Mesenchymal stem cell (in vitro differentiated cells and primary cell): ENCODE data around the gene CPNE5.

Experiments
- DNase-seq: peaks from one replicate; pipeline ENCODE4 v3.0.0-alpha.2; 2013
- H2AFZ ChIP-seq: one replicate; pipeline ENCODE4 v1.6.1; 2013; ENCODE audit warnings: low read depth, mild to moderate bottlenecking, control low read depth, inconsistent platforms, low read length, moderate library complexity
- H2AK5ac ChIP-seq: 2 replicates; pipeline ENCODE4 v1.6.1; 2013; ENCODE audit warnings: low read length, moderate library complexity, mild to moderate bottlenecking, inconsistent platforms; ENCODE audit not compliant: severe bottlenecking
- H2BK120ac ChIP-seq: one replicate; pipeline ENCODE4 v1.6.1; 2013; ENCODE audit warnings: low read depth, mild to moderate bottlenecking, inconsistent platforms, low read length, moderate library complexity
- H2BK12ac ChIP-seq, 2 experiments: one replicate each; pipeline ENCODE4 v1.6.1; 2013; ENCODE audit warnings: inconsistent platforms in 2 of 2, low read length in 2 of 2, mild to moderate bottlenecking in 2 of 2, moderate library complexity in 2 of 2, control low read depth in 1 of 2
- H2BK15ac ChIP-seq: one replicate; pipeline ENCODE4 v1.6.1; 2013; ENCODE audit warnings: mild to moderate bottlenecking, low read depth, inconsistent platforms; ENCODE audit not compliant: poor library complexity, severe bottlenecking
- H2BK5ac ChIP-seq: 2 replicates; pipeline ENCODE4 v1.6.1; 2013; ENCODE audit warnings: low read depth, mild to moderate bottlenecking, low read length, control low read depth, inconsistent platforms; ENCODE audit not compliant: poor library complexity, severe bottlenecking
- H3K14ac ChIP-seq, 2 experiments: one replicate each; pipeline ENCODE4 v1.6.1; 2013; ENCODE audit warnings: inconsistent platforms in 2 of 2, low read length in 2 of 2, control low read depth in 1 of 2, mild to moderate bottlenecking in 1 of 2, moderate library complexity in 1 of 2
- H3K18ac ChIP-seq, 2 experiments: one replicate each; pipeline ENCODE4 v1.6.1; 2013; ENCODE audit warnings: inconsistent platforms in 2 of 2, low read length in 2 of 2, control low read depth in 1 of 2, low read depth in 1 of 2, mild to moderate bottlenecking in 1 of 2
- H3K23ac ChIP-seq, 2 experiments: one replicate each; pipeline ENCODE4 v1.6.1; 2013; ENCODE audit warnings: inconsistent platforms in 2 of 2, low read length in 2 of 2, mild to moderate bottlenecking in 2 of 2, moderate library complexity in 2 of 2, control low read depth in 1 of 2
- H3K27ac ChIP-seq: 2 replicates; pipeline ENCODE4 v1.5.1; 2013; ENCODE audit warnings: mild to moderate bottlenecking, moderate library complexity, low read length, control low read depth, inconsistent platforms; ENCODE audit not compliant: poor library complexity, severe bottlenecking
- H3K27me3 ChIP-seq, 2 experiments: 2 replicates each; pipeline versions ENCODE4 v1.6.1 to v1.7.0; 2013; ENCODE audit warnings: low read length in 2 of 2, mild to moderate bottlenecking in 2 of 2, moderate library complexity in 2 of 2, control low read depth in 1 of 2, inconsistent platforms in 1 of 2; ENCODE audit not compliant: control insufficient read depth in 1 of 2, insufficient read depth in 1 of 2
- H3K36me3 ChIP-seq, 2 experiments: 2 replicates each; pipeline versions ENCODE4 v1.6.1 to v1.7.0; 2013; ENCODE audit warnings: low read length in 2 of 2, control low read depth in 1 of 2, inconsistent platforms in 1 of 2, low read depth in 1 of 2, mild to moderate bottlenecking in 1 of 2; ENCODE audit not compliant: insufficient read depth in 2 of 2, control insufficient read depth in 1 of 2
- H3K4ac ChIP-seq, 2 experiments: one replicate each; pipeline ENCODE4 v1.6.1; 2013; ENCODE audit warnings: inconsistent platforms in 2 of 2, low read length in 2 of 2, mild to moderate bottlenecking in 2 of 2, moderate library complexity in 2 of 2, control low read depth in 1 of 2, low read depth in 1 of 2
- H3K4me1 ChIP-seq: 2 replicates; pipeline ENCODE4 v1.6.1; 2013; ENCODE audit warnings: low read depth, low read length, control low read depth; ENCODE audit not compliant: control insufficient read depth, insufficient read depth
- H3K4me2 ChIP-seq: 2 replicates; pipeline ENCODE4 v1.6.1; 2013; ENCODE audit warnings: low read length, mild to moderate bottlenecking, inconsistent platforms; ENCODE audit not compliant: poor library complexity, severe bottlenecking
- H3K4me3 ChIP-seq, 2 experiments: 2 replicates each; pipeline versions ENCODE4 v1.5.1 to v1.7.0; 2013; ENCODE audit warnings: low read length in 2 of 2, mild to moderate bottlenecking in 2 of 2, control low read depth in 1 of 2, low read depth in 1 of 2; ENCODE audit not compliant: insufficient read depth in 1 of 2
- H3K79me1 ChIP-seq: replicated peaks from 2 replicates; pipeline ENCODE4 v1.6.1; 2013; ENCODE audit warnings: mild to moderate bottlenecking, control low read depth, low read length, inconsistent platforms; ENCODE audit not compliant: poor library complexity, severe bottlenecking
- H3K9ac ChIP-seq: 2 replicates; pipeline ENCODE4 v1.7.0; 2013; ENCODE audit warnings: mild to moderate bottlenecking, low read length, moderate library complexity
- H3K9me3 ChIP-seq: 2 replicates; pipeline ENCODE4 v1.7.0; 2013; ENCODE audit warnings: mild to moderate bottlenecking, low read length; ENCODE audit not compliant: control insufficient read depth
- H4K8ac ChIP-seq: one replicate; pipeline ENCODE4 v1.6.1; 2013; ENCODE audit warnings: inconsistent platforms, mild to moderate bottlenecking, low read length, moderate library complexity
- H4K91ac ChIP-seq: one replicate; pipeline ENCODE4 v1.6.1; 2013; ENCODE audit warnings: mild to moderate bottlenecking, low read length, inconsistent platforms
- WGBS: methylation state at CpG from one replicate; pipeline ENCODE4 v1.1.7; 2013; ENCODE audit warnings: mixed read lengths; 5-methylcytosine and 5-hydroxymethylcytosine counted together

CPNE5 gene

DNA sequence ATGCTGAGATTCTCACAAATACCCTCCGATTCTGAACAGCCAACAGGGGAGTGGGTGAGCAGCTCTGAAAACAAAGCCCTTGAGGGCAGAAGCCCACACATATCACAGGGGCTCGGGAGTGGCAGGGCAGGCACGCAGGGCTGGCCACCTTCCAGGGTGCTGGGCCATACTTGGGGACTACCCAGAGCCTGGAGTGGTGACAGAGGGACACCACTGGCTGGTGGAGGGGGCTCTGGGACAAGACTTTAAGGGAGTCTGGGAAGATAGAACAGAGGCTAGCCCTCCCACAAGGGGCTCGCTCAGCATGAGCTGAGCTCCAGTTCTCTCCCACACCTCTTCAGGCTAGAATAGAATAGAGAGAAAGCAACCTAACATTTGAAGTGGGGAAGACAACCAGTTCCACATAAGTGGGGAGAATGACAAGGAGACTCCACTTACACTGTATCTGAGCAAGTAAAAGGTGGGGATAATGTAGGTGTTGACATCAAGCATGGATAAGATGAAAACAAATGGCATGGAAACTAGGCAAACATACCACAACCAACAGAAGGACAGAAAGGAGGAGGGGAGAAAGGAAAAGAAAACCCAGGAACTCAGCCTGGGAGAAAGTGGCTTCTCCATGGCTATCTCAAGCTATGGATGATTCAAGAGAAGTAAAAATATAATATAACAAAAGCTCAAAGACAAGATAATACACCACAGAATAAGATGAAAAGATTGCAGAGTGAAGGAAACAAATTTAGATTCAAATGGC is 28.4 kb upstream of the CPNE5 start:
- Histone ChIP-seq H4K91ac (no peak overlapping the region), H3K4me2 (no peak overlapping the region), H3K27ac (no peak overlapping the region), H3K9ac (no peak overlapping the region), H3K36me3 (peaks cover 12 to 21% of the 10 kb centered on the region in 2 experiments), H3K14ac (no peak overlapping the region), H2BK15ac (no peak overlapping the region), H2BK5ac (no peak overlapping the region), H3K4me1 (peaks cover 1% of the 10 kb centered on the region), H3K18ac (no peak overlapping the region), H3K79me1 (peaks cover 47% of the 10 kb centered on the region), H2AFZ (no peak overlapping the region), H3K23ac (no peak overlapping the region), H2BK12ac (no peak overlapping the region), H4K8ac (no peak overlapping the region), H2BK120ac (no peak overlapping the region), H3K27me3 (no peaks in the 10 kb centered on the region), H3K4ac (no peak overlapping the region), H3K4me3 (no peak overlapping the region), H2AK5ac (no peak overlapping the region), H3K9me3 (no peaks in the 10 kb centered on the region)
- WGBS = 85% methylated on average over 3 of the region's 4 CpGs
- DNase-seq = no peak

DNA sequence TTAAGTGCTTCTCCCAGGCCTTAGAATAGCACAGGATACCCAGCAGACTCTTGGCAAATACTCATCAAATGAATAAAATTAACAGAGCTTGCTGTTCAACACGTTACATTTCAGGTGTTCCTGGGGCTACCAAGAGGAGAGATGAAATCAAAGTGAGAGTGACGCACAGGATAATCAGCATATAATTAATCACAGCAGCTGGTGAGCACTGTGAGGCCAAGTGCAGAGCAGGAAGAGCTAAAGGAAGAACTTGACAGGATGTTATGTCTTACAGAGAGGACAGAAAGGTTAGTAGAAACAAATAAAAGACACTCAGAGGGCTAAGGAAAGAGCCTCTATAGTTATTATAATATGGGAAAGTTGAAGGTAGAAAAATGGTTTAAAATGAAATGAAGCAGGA is 26.6 kb upstream of the CPNE5 start:
- H3K4me2 ChIP-seq = no peak overlapping the region
- no peaks in the 10 kb centered on the region for H3K9me3 ChIP-seq
- H3K27me3 ChIP-seq = no peaks in the 10 kb centered on the region
- no peak overlapping the region for H2BK12ac ChIP-seq
- no peak overlapping the region for H3K4ac ChIP-seq
- no peak overlapping the region for H4K8ac ChIP-seq
- H3K4me1 ChIP-seq = peaks cover 1% of the 10 kb centered on the region
- no peak overlapping the region for H3K27ac ChIP-seq
- no peak overlapping the region for H3K18ac ChIP-seq
- H3K23ac ChIP-seq = no peak overlapping the region
- H2AK5ac ChIP-seq = no peak overlapping the region
- no peak overlapping the region for H3K14ac ChIP-seq
- peaks cover 54% of the 10 kb centered on the region for H3K79me1 ChIP-seq
- H2BK15ac ChIP-seq = no peak overlapping the region
- no peak overlapping the region for H2AFZ ChIP-seq
- 78% methylated on average over 2 of the region's 2 CpGs for WGBS
- H3K36me3 ChIP-seq = peaks cover 17 to 26% of the 10 kb centered on the region in 2 experiments
- H3K9ac ChIP-seq = no peak overlapping the region
- DNase-seq = no peak
- H4K91ac ChIP-seq = no peak overlapping the region
- no peak overlapping the region for H2BK5ac ChIP-seq
- no peak overlapping the region for H3K4me3 ChIP-seq
- no peak overlapping the region for H2BK120ac ChIP-seq

DNA sequence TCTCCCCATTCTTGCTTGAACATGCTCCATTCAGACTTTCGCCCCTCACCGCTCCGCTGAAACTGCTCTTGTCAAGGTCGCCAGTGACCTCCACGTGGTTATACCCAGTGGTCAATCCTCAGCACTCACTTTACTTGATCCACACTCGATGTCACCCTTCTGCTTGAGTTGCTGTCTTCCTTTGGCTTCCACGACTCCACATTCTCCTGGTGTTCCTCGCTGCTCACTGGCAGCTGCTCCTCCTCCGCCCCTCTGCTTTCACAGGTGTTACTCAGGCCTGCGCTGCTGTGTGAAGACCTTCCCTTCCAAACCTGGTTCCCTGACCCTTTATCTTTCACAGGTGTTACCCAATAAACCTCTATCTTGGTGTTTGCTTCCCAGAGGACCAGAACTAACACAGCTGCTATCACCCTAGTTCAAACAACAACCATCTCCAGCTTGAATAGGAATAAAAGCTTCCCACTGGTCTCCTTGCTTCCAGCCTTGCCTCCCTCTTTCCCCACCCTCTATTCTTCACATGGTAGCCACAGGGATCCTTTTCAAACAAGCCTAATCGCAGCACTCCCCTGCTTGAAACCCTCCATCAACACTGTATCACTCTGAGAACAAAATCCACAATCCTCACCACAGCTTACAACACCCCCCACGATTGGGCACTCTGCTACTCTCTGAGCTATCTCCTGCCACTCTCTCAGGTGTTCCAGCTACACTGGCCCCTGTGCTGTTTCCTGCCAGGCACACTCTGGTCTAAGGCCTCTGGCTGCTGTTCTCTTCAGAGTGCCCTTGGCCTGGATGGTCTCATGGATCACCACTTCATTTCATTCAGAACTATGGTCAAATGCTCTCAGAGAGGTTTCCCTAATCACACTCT is 24.7 kb upstream of the CPNE5 start:
- Histone ChIP-seq H3K23ac (no peak overlapping the region), H3K18ac (no peak overlapping the region), H3K36me3 (peaks cover 14 to 19% of the 10 kb centered on the region in 2 experiments), H2BK15ac (no peak overlapping the region), H2AK5ac (no peak overlapping the region), H3K9ac (no peak overlapping the region), H3K79me1 (peaks cover 53% of the 10 kb centered on the region), H3K14ac (no peak overlapping the region), H2AFZ (no peak overlapping the region), H3K27ac (no peak overlapping the region), H3K4me3 (no peak overlapping the region), H2BK5ac (no peak overlapping the region), H4K8ac (no peak overlapping the region), H3K4ac (no peak overlapping the region), H2BK120ac (no peak overlapping the region), H3K9me3 (no peaks in the 10 kb centered on the region), H3K4me1 (peaks cover 2% of the 10 kb centered on the region), H2BK12ac (peak overlapping the region in 1 of 2 experiments; percentile 25), H3K4me2 (no peak overlapping the region), H3K27me3 (no peaks in the 10 kb centered on the region), H4K91ac (no peak overlapping the region)
- no peak for DNase-seq
- 94% methylated on average over 12 of the region's 12 CpGs for WGBS

DNA sequence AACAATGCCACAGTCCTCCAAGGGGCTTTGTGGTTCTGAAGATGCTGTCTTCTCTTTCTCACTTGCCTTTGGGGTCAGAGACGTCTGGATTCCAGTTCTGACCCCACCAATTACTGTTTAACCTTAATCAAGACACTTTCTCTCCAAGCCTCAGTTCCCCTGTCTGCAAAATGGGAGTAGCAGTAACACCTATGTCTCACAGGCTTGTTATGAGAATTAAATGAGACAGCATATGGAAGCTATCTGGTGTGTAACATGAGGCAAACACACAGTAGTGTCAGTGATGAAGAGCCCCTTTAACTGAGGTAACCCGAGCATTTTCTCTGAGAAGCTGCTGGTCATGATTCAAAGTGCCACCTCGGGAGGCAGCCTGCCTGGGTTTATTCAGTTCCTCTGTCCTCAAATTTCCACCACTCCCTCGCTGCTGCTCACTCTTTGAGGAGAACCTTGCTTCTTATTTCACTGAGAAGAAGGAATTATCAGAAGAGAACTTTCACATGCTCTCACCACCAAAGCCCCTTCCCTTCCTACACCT is 23.7 kb upstream of the CPNE5 start:
- 94% methylated on average over 4 of the region's 4 CpGs for WGBS
- peaks cover 14 to 17% of the 10 kb centered on the region in 2 experiments for H3K36me3 ChIP-seq
- no peak for DNase-seq
- H3K9me3 ChIP-seq = no peaks in the 10 kb centered on the region
- no peak overlapping the region for H2BK12ac ChIP-seq
- no peak overlapping the region for H2BK15ac ChIP-seq
- no peak overlapping the region for H2BK5ac ChIP-seq
- no peak overlapping the region for H2AK5ac ChIP-seq
- peaks cover 50% of the 10 kb centered on the region for H3K79me1 ChIP-seq
- H2AFZ ChIP-seq = no peak overlapping the region
- H3K23ac ChIP-seq = no peak overlapping the region
- H3K4me2 ChIP-seq = no peak overlapping the region
- no peak overlapping the region for H3K27ac ChIP-seq
- H3K4me1 ChIP-seq = peaks cover 5% of the 10 kb centered on the region
- H3K9ac ChIP-seq = no peak overlapping the region
- H3K14ac ChIP-seq = no peak overlapping the region
- H3K4me3 ChIP-seq = no peak overlapping the region
- no peak overlapping the region for H4K91ac ChIP-seq
- H3K18ac ChIP-seq = no peak overlapping the region
- no peak overlapping the region for H2BK120ac ChIP-seq
- H3K4ac ChIP-seq = no peak overlapping the region
- H3K27me3 ChIP-seq = no peaks in the 10 kb centered on the region
- H4K8ac ChIP-seq = no peak overlapping the region
